ENCODE data around the gene IRF2.
"Not testable (repeated sequence)": the region's sequence is repeated elsewhere in the genome, so short reads cannot be mapped to it uniquely, and the experiment has no call there.

Gene IRF2

GRCh38 chr4:184385705-184386141, 88.6 kb downstream of the IRF2 start:
- FAIRE-seq = no peak

GRCh38 chr4:184384810-184385557, 89.4 kb downstream of the IRF2 start:
- no peak for FAIRE-seq

- no peak for FAIRE-seq
Measured at GRCh38 chr4:184384056-184384809, 90.1 kb downstream of the IRF2 start.

GRCh38 chr4:184383497-184384055, 90.8 kb downstream of the IRF2 start:
- FAIRE-seq = no peak

- FAIRE-seq = no peak
Measured at GRCh38 chr4:184382189-184382846, 92.0 kb downstream of the IRF2 start.

- no peak for FAIRE-seq
Measured at GRCh38 chr4:184380707-184381106, 93.6 kb downstream of the IRF2 start.

GRCh38 chr4:184380214-184380613, 94.1 kb downstream of the IRF2 start:
- FAIRE-seq = not testable (repeated sequence)

- FAIRE-seq = no peak
Measured at GRCh38 chr4:184376923-184377322, 97.4 kb downstream of the IRF2 start.

- FAIRE-seq = no peak
Measured at GRCh38 chr4:184376126-184376838, 98.1 kb downstream of the IRF2 start.

- not testable (repeated sequence) for FAIRE-seq
Measured at GRCh38 chr4:184375623-184376022, 98.7 kb downstream of the IRF2 start.

GRCh38 chr4:184375027-184375426, 99.3 kb downstream of the IRF2 start:
- FAIRE-seq = no peak

- FAIRE-seq = no peak
Measured at GRCh38 chr4:184373886-184374405, 100.4 kb downstream of the IRF2 start.

GRCh38 chr4:184371390-184371787, 103.0 kb downstream of the IRF2 start:
- no peak for FAIRE-seq

GRCh38 chr4:184370711-184371389, 103.5 kb downstream of the IRF2 start:
- FAIRE-seq = no peak

GRCh38 chr4:184369871-184370270, 104.5 kb downstream of the IRF2 start:
- no peak for FAIRE-seq

GRCh38 chr4:184368731-184369130, 105.6 kb downstream of the IRF2 start:
- no peak for FAIRE-seq

GRCh38 chr4:184368290-184368689, 106.1 kb downstream of the IRF2 start:
- no peak for FAIRE-seq

- FAIRE-seq = no peak
Measured at GRCh38 chr4:184364100-184364921, 110.0 kb downstream of the IRF2 start.

- FAIRE-seq = no peak
Measured at GRCh38 chr4:184363258-184363657, 111.1 kb downstream of the IRF2 start.

- FAIRE-seq = no peak
Measured at GRCh38 chr4:184362396-184362795, 112.0 kb downstream of the IRF2 start.

GRCh38 chr4:184361443-184361842, 112.9 kb downstream of the IRF2 start:
- FAIRE-seq = no peak
